ENCODE results near the gene C19orf33.

The C19orf33 gene

DNA sequence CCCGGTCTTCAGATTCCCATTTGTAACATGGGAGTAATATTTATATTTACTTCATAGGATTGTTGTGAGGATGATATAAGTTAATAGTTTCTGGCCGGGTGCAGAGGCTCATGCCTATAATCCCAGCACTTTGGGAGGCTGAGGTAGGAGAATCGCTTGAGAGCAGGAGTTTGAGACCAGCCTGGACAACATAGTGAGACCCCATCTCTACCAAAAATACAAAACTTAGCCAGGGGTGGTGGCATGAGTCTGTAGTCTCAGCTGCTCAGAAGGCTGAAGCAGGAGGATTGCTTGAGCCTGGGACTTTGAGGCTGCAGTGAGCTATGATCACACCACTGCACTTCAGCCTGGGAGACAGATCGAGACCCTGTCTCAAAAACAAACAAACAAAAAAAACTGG lies 42.8 kb downstream of the C19orf33 start:
- no peak for DNase-seq

DNA sequence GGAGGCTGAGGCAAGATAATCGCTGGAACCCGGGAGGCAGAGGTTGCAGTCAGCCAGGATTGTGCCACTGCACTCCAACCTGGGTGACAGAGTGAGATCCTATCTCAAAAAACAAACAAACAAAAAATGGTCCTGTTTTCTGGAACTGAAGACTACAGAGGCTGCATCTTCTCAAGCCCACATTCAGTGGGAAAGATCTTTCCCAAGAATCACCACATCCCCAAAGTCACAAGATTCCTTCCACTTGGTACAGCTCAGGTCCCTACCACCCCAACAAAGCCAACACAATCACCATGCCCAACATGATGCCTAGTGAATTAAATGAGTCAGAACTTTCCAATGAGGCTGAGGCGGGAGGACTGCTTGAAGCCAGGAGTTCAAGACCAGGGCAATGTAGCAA lies 46.8 kb downstream of the C19orf33 start:
- no peak for DNase-seq

DNA sequence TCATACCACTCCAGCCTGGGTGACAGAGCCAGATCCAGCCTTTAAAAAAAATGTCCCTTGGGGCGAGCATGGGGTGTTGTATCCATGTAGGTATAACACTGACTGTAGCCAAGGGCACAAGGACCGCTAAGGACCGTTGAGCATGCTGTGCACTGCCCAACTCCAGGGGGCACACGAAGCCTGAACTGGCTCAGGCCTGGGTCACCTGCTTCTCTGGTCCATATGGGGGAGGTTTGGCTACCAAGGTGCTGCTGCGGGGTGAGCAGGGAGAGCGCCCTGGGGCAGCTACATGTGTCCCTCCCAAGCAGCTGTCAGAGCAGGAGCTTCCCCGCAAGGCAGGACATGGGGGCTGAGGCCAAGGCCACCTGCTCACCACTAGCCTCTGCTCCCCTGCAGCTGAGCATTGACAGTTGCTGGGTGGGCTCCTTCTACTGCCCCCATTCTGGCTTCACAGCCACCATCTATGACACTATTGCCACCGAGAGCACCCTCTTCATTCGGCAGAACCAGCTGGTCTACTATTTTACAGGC lies 47.9 kb downstream of the C19orf33 start:
- DNase-seq = no peak

DNA sequence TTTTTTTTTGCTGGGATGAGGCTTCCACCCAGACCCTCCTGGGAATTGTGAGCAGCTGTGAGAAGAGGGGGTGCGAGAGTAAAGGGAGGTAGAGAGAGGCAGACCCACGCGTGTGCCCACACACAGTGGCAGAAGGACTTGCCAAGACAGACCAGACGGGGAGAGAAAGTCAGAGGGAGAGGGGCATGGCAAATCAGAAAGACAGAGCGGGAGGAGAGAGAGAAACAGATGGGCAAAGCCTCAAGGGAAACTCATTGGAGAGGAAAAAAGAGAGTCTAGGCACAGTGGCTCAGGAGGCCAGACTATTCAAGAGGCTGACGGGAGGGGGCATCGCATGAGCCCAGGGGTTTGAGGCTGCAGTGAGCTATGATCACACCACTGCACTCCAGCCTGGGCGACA lies 48.6 kb downstream of the C19orf33 start:
- DNase-seq = no peak

Measured in NCI-H2081 (cell line).